MM.1S (cell line): ENCODE data around the gene PLBD1.

Experiments used
- CTCF ChIP-seq: fragments of 300-600 bp; sonication (generic); IDR thresholded peaks from 2 replicates; pipeline ENCODE4 v1.5.1; 2016; ENCODE audit warnings: antibody characterized with exemption, low read length, mixed read lengths
- EZH2phosphoT487 ChIP-seq: fragments of 300-600 bp; sonication (generic); IDR thresholded peaks from 2 replicates; pipeline ENCODE4 v1.6.1; 2018; ENCODE audit warnings: antibody characterized with exemption, low read length

- TF ChIP-seq CTCF (no peak), EZH2phosphoT487 (no peak)
Measured at GRCh38 chr12:14605401-14605989, 37.8 kb upstream of the PLBD1 start.
